SKM-1 (cell line): ENCODE data around the gene ROBO4.

ENCODE experiments used
- DNase-seq: peaks from one replicate; lab custom pipeline; 2025; ENCODE audit not compliant: unreplicated experiment; lab: John Stamatoyannopoulos, UW

Gene ROBO4

GRCh38 chr11:124844664-124845079 is 53.0 kb downstream of the ROBO4 start:
- no peak for DNase-seq

- no peak for DNase-seq
Measured at GRCh38 chr11:124843616-124843910, 54.1 kb downstream of the ROBO4 start.

- DNase-seq, result no peak
Measured at GRCh38 chr11:124842305-124842704, 55.4 kb downstream of the ROBO4 start.

GRCh38 chr11:124841840-124842239 is 55.8 kb downstream of the ROBO4 start:
- DNase-seq, result no peak

GRCh38 chr11:124841201-124841600 is 56.5 kb downstream of the ROBO4 start:
- DNase-seq, result no peak

- DNase-seq, result no peak
Measured at GRCh38 chr11:124840666-124841065, 57.0 kb downstream of the ROBO4 start.

- no peak for DNase-seq
Measured at GRCh38 chr11:124839972-124840621, 57.6 kb downstream of the ROBO4 start.

- no peak for DNase-seq
Measured at GRCh38 chr11:124839128-124839971, 58.3 kb downstream of the ROBO4 start.

GRCh38 chr11:124838805-124839127 is 58.9 kb downstream of the ROBO4 start:
- no peak for DNase-seq

- DNase-seq, result peak; percentile 16
Measured at GRCh38 chr11:124837491-124837856, 60.2 kb downstream of the ROBO4 start.

- DNase-seq, result no peak
Measured at GRCh38 chr11:124835918-124836317, 61.7 kb downstream of the ROBO4 start.

- DNase-seq, result no peak
Measured at GRCh38 chr11:124834526-124835180, 63.0 kb downstream of the ROBO4 start.
